GM12874 (cell line): Measurements from ENCODE around the gene SEPTIN7.

Experiments
- CTCF ChIP-seq: IDR thresholded peaks from 2 replicates; pipeline ENCODE4 v1.5.1; 2011; ENCODE audit warnings: low read depth, mild to moderate bottlenecking, control low read depth, low read length, moderate library complexity; ENCODE audit not compliant: insufficient read depth

Gene SEPTIN7

GRCh38 chr7:35819954-35820703 lies 19.3 kb downstream of the SEPTIN7 start:
- no peak for TF ChIP-seq CTCF

- no peak for TF ChIP-seq CTCF
These were observed 20.0 kb downstream of the SEPTIN7 start for GRCh38 chr7:35820858-35821257.

- TF ChIP-seq CTCF: no peak
These were observed 22.6 kb downstream of the SEPTIN7 start for GRCh38 chr7:35823440-35823839.

GRCh38 chr7:35825974-35826373 lies 25.1 kb downstream of the SEPTIN7 start:
- TF ChIP-seq CTCF: no peak

GRCh38 chr7:35826751-35827150 lies 25.9 kb downstream of the SEPTIN7 start:
- no peak for TF ChIP-seq CTCF

- no peak for TF ChIP-seq CTCF
These were observed 28.0 kb downstream of the SEPTIN7 start for GRCh38 chr7:35828817-35829216.

GRCh38 chr7:35831208-35831607 lies 30.4 kb downstream of the SEPTIN7 start:
- TF ChIP-seq CTCF: no peak
